Measurements from ENCODE around the gene MACROH2A1. TPM values are rescaled to one million over a fixed set of nuclear protein-coding genes. Genes with fewer than 3 reads are reported as not detected.

MACROH2A1 gene
- polyA plus RNA-seq, 4 donors: 214 to 219 (median 216) TPM

- no peak for DNase-seq (ENCODE audit: low read depth in 4 of 4, low spot score in 3 of 4)
Measured at GRCh38 chr5:135437422-135437795, 38.4 kb upstream of the MACROH2A1 start.

- no peak for DNase-seq (ENCODE audit: low read depth in 4 of 4, low spot score in 3 of 4)
Measured at GRCh38 chr5:135436951-135437418, 38.0 kb upstream of the MACROH2A1 start.

DNA sequence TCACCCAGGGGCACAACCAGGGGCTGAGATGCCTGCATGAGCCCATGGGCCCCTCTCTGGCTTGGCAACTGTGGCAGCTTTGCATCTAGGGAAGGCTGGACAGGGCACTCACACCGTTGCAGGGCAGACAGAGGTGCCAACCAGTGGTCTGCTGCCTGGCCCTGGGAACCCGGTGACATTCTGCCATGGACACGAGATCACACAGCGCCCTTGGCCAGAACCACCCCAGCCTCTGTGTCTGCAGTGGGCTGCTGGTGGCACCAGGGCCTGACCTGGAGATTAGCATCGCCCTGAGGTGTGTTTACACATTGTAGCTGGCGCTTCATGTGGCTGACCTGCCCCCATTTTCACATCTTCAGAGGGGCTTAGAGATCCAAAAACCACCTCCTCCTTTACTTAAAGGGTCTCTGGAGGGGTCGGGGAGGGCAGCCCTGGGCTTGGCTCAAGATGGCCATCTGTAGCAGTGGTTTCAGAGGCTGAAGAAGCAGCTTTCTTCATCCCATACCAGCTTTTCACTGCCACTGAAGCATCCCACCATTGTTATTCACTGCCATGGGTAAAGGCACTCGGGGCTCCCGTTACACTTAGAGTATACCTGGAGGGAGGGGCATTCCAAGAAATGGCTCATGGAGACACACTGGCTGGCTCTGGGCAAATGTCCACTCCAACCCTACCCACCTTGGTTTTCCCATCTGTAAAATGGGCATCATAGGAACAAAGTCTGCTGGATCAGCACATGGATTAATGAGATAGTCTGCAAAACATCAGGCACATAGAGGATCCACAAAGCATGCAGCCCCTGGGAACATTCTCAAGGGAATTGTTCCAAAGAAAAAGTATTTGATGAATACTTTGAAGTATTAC, 36.7 kb upstream of the MACROH2A1 start:
- DNase-seq (ENCODE audit: low read depth in 4 of 4, low spot score in 3 of 4): no peak

- no peak for DNase-seq (ENCODE audit: low read depth in 4 of 4, low spot score in 3 of 4)
Measured at GRCh38 chr5:135434591-135435466, 35.8 kb upstream of the MACROH2A1 start.

- DNase-seq (ENCODE audit: low read depth in 4 of 4, low spot score in 3 of 4): no peak
Measured at GRCh38 chr5:135433681-135434426, 34.8 kb upstream of the MACROH2A1 start.

DNA sequence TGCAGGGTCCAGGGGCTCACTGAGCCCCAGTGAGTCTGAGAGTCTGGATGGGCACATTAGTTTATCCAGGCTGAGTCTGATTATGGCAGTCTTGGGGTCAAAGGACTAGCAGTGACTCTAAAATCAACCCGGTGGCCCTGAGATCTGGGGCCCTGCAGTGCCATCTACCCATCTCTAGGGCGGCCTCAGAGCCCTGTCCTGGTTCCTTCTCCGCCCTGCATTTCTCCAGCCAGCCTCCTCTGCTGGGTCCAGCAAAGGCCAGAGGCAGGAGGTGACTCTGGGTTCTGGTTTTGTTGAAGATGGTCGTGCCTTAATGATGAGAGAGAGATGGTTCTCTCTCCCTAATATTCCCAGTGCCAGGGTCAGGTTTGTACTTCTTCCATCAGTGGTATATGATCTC, 33.1 kb upstream of the MACROH2A1 start:
- no peak for DNase-seq (ENCODE audit: low read depth in 4 of 4, low spot score in 3 of 4)

DNA sequence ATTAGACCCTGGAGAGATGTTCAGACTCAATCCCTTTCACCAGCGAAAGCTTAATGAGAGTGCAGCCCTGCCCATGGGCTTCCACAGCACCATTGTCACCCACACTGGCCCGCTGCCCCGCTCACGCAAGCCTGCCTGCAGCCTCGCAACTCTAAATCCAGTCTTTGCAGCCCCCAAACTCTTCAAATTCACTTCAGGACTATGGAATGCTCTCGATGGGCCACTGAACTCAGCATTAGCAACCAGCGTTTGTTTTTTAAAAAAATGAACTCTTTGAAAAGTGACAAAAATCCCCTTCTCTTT, 31.1 kb upstream of the MACROH2A1 start:
- DNase-seq (ENCODE audit: low read depth in 4 of 4, low spot score in 3 of 4): no peak

DNA sequence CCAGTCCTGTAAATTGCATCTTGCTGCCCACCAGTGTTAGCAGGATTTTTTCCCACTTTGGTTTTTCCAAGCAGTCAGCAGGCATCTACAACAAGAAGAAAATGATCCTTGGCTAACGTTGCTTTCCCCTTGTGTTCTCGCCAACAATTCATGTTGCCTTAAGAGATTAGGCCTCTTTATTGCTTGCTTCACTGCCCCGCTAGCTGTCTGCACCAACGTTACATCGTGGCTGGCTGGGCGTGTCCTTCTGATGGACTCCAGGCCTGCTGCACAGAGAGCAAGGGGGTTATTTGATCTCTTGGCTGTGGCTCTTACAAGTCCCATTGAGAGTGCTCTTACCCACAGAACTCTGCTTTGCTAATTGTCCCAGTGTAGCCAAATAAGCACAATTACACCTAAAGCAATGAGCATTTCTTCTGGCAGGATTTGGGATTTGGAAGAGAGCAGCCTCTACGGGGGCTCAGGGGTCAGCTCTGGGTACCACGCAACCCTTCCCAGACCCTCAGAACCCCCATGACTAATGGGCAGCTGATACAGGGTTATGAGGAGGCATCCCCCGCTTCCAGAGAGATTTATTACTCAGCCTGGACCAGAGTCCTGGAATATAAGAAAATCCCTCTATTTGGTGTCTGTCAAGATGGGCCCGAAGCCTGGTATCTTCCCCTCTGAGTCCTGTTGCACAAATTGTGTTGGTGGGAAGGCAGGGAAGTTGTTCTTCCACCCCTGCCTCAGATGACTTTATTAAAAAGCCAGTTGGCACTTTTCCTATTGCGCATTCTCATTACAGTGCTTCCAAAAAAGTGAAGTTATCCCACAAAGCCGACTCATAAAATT, 30.5 kb upstream of the MACROH2A1 start:
- DNase-seq (ENCODE audit: low read depth in 4 of 4, low spot score in 3 of 4): no peak

- no peak for DNase-seq (ENCODE audit: low read depth in 4 of 4, low spot score in 3 of 4)
Measured at GRCh38 chr5:135428586-135428985, 29.6 kb upstream of the MACROH2A1 start.

GRCh38 chr5:135426102-135427082, 27.4 kb upstream of the MACROH2A1 start:
- DNase-seq (ENCODE audit: low read depth in 4 of 4, low spot score in 3 of 4): no peak

GRCh38 chr5:135425641-135426040, 26.6 kb upstream of the MACROH2A1 start:
- DNase-seq (ENCODE audit: low read depth in 4 of 4, low spot score in 3 of 4): no peak

- no peak for DNase-seq (ENCODE audit: low read depth in 4 of 4, low spot score in 3 of 4)
Measured at GRCh38 chr5:135423846-135424168, 24.8 kb upstream of the MACROH2A1 start.

DNA sequence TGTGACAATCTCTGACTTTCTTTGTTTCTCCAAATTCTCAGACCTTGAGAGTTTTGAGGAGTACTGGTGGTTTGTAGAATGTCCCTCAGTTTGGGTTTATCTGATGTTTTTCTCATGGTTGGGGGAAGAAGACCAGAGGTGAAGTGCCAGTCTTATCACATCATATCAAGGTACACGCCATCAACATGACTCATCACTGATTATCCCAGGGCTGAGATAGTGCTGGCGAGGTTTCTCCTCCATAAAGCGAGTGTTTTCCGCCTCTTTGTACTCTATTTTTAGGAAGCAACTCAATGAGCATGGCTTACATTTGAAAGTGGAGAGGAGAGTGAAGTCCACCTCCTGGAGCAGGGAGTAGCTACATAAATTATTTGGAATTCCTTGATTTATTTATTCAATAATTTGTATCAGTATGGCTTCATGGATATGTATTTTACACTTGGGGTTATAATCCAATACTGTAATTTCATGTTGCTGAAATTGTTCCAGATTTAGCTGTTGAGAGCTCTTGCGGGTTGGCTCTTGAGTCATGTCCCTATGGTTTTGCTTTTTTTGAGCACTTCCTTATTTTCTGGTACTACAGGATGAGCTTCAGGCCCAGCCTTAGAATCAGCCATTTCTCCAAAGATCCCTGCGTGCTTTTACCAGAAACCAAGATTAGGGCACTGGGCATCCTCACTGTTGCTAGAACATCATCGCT, 24.3 kb upstream of the MACROH2A1 start:
- DNase-seq (ENCODE audit: low read depth in 4 of 4, low spot score in 3 of 4): no peak

DNA sequence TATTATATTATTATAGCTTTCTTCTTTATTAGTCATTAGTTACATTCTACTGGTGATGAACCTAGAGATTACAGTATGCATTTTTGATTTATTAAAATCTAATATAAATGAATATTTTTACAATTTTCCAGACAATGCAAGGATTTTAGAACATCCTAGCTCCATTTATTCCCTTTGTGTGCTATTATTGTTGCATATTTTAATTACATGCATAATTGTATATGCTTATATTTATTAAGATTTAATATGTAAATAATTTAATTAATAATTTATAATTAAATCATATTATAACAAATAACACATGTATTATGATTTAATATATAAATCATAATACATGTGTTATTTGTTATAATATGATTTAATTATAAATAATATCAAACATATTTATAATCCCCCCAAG, 23.4 kb upstream of the MACROH2A1 start:
- DNase-seq (ENCODE audit: low read depth in 4 of 4, low spot score in 3 of 4): no peak

DNA sequence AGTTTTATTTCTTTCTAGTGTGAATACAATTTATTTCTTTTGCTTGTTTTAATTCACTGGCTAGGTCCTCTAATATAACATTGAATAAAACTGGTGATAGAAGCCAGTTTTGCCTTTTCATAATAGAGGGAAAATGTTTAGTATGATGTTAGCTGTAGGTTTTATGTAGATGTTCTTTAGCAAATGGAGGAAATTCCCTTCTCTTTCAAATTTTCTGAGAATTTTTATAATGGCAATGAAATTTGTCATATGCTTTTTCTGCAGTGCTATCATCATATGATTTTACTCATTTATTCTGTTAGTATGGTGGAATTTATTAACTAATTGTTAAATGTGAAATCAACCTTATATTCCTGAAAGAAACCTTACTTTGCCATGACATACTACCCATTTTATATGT, 18.1 kb upstream of the MACROH2A1 start:
- no peak for DNase-seq (ENCODE audit: low read depth in 4 of 4, low spot score in 3 of 4)

DNA sequence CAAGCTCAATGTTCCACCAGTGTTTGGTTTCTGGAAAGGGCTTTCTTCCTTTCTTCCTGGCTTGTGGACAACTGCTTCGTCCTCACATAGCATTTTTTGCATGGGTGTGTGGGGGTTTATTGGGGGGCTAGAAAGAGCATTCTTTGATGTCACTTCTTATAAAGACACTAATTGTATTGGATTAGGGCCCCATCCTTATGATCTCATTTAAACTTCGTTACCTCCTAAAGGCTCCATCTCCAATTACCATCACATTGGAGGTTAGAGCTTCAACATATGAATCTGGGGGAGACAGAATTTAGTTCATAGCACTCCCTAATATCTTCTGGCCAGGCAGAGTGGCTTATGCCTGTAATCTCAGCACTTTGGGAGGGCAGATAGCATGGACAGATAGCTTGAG, 6.1 kb upstream of the MACROH2A1 start:
- DNase-seq (ENCODE audit: low read depth in 4 of 4, low spot score in 3 of 4): no peak

- DNase-seq (ENCODE audit: low read depth in 4 of 4, low spot score in 3 of 4): no peak
Measured at GRCh38 chr5:135402031-135402430, 3.0 kb upstream of the MACROH2A1 start.

DNA sequence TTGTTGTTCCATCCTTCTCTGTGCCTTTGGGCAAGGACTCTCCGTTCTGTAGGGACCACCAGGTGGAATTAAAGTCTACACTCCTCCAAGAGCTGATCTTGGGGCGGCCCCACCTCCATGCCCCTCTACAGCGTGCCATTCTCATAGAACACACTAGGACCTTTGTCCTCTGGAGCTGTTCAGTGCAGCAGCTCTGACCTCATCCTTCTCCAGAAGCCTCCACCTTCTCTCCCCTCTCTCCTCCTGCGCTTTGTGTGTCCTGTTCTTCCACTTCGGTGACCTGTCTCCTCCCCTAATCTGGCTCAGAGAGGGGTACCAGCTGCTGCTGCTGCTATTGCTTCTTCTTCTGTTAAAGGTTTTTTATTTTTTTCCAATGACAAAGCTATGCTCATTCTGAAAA, 1.8 kb upstream of the MACROH2A1 start:
- no peak for DNase-seq (ENCODE audit: low read depth in 4 of 4, low spot score in 3 of 4)

All from right renal pelvis (tissue), 4 donors.